GM18861 (cell line): ENCODE data around the gene NUP35.

ENCODE experiments used
- ATAC-seq: cut with Tn5 transposase; IDR thresholded peaks from one replicate; pipeline ENCODE4 v1.9.1; 2021; ENCODE audit not compliant: unreplicated experiment

NUP35 gene

GRCh38 chr2:183207110-183207509, 82.9 kb downstream of the NUP35 start:
- no peak for ATAC-seq

GRCh38 chr2:183209395-183210028, 85.3 kb downstream of the NUP35 start:
- ATAC-seq = no peak
